ENCODE measurements around the gene GLI3.

GRCh38 chr7:42210779-42211178, 26.2 kb downstream of the GLI3 start:
- TF ChIP-seq CTCF (conservative IDR thresholded peaks at IDR 0.05 in 1 of 2, IDR thresholded peaks at IDR 0.05 in 1 of 2; ENCODE audit: low read depth in 1 of 2, low read length in 2 of 2) (no peak), EZH2 (IDR thresholded peaks at IDR 0.05; ENCODE audit: low read length, missing control alignments) (no peak)

Measured in fibroblast of lung (primary cell).